ENCODE results near the gene WIPI1. TPM values are rescaled to one million over a fixed set of nuclear protein-coding genes. Genes with fewer than 3 reads are reported as not detected.

Gene WIPI1, protein sequence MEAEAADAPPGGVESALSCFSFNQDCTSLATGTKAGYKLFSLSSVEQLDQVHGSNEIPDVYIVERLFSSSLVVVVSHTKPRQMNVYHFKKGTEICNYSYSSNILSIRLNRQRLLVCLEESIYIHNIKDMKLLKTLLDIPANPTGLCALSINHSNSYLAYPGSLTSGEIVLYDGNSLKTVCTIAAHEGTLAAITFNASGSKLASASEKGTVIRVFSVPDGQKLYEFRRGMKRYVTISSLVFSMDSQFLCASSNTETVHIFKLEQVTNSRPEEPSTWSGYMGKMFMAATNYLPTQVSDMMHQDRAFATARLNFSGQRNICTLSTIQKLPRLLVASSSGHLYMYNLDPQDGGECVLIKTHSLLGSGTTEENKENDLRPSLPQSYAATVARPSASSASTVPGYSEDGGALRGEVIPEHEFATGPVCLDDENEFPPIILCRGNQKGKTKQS
- total RNA-seq (2014; rRNA removed; shearing (Covaris generic)), result 31.7 and 34.4 TPM in 2 replicates
- total RNA-seq (2022), result 43.5 and 59.2 TPM in 2 replicates
- Bru-seq, nascent RNA, result percentile 64 among the genes with signal in this experiment
- percentile 59 among the genes with signal in this experiment for BruChase-seq, experiment 1, labeled RNA remaining after a 6-hour chase
- percentile 58 among the genes with signal in this experiment for BruChase-seq, experiment 2, labeled RNA remaining after a 2-hour chase
- long read RNA-seq, transcript WIPI1-202 (12 exons, 1,575 nt), result minor isoform, 7 of 114 reads
- long read RNA-seq, transcript WIPI1-201 (13 exons, 1,832 nt), result major isoform, 80 of 114 reads
- long read RNA-seq, partial matches to known transcripts, result 8 of 114 reads
- long read RNA-seq, other reads (novel, unspliced or antisense), result 19 of 114 reads

DNA sequence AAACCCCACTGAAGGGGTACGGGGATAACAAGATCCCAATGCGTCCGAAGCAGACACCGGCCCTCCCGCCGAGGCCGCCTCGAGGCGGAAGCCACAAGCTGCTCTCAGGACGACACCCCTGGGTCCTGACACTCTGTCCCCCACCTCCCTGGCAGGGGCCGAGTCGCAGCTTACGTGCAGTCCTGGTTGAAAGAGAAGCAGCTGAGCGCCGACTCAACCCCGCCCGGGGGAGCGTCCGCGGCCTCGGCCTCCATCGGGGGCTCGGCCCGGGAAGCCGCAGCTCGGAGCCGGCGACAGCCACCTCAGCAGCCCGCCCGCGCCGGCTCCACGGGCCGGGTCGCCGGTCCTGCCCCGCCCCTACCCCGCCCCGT, at the start of gene WIPI1:
WIPI1 (minus strand) TSS at position 329 of the 371 bp plus-strand sequence; CDS start at position 254, 75 bp downstream.
- peak within 1 kb of the TSS; percentile 73 for H3K4me3 ChIP-seq (ENCODE audit: low read depth, low read length, poor library complexity, severe bottlenecking)
- H3K79me2 ChIP-seq (ENCODE audit: insufficient read depth, low read depth, low read length), result peaks cover 7% of the 10 kb centered on the region; the same call in 1 of the 2 replicates
- peak within 1 kb of the TSS; percentile 84; the same call in 1 of the 2 replicates for H2AFZ ChIP-seq (ENCODE audit: low read length)
- H3K4me2 ChIP-seq (ENCODE audit: low read length), result peak within 1 kb of the TSS; percentile 96
- peak; percentile 80 for DNase-seq (ENCODE audit: low spot score)
- no peaks in the 10 kb centered on the region for H3K9me3 ChIP-seq (ENCODE audit: low read length)
- intact Hi-C loops (cut with micrococcal nuclease; ENCODE audit: unreplicated experiment), result loop anchor here (1.0 kb wide), 2 partner anchors 16 to 275 kb away; no protein-coding TSS in a partner anchor
- H4K20me1 ChIP-seq (ENCODE audit: insufficient read depth, low read length), result no peaks in the 10 kb centered on the region
- ChIA-PET CTCF (ENCODE audit: unreplicated experiment) (interaction anchor here (0.5 to 1.0 kb wide), 4 partner anchors 15 to 211 kb away, joined by 3 to 8 read pairs (median 4); no protein-coding TSS in a partner anchor), POLR2A (interaction anchor here (0.5 to 7.6 kb wide), 19 partner anchors 9 to 865 kb away, joined by 3 to 138 read pairs (median 15); partner anchors contain the start of genes AMZ2, ARSG and SLC16A6)
- no peaks in the 10 kb centered on the region for H3K36me3 ChIP-seq (ENCODE audit: insufficient read depth, low read length)
- H3K9me2 ChIP-seq (ENCODE audit: insufficient read depth, low read length), result no peaks in the 10 kb centered on the region
- TF ChIP-seq, protein P1, sequence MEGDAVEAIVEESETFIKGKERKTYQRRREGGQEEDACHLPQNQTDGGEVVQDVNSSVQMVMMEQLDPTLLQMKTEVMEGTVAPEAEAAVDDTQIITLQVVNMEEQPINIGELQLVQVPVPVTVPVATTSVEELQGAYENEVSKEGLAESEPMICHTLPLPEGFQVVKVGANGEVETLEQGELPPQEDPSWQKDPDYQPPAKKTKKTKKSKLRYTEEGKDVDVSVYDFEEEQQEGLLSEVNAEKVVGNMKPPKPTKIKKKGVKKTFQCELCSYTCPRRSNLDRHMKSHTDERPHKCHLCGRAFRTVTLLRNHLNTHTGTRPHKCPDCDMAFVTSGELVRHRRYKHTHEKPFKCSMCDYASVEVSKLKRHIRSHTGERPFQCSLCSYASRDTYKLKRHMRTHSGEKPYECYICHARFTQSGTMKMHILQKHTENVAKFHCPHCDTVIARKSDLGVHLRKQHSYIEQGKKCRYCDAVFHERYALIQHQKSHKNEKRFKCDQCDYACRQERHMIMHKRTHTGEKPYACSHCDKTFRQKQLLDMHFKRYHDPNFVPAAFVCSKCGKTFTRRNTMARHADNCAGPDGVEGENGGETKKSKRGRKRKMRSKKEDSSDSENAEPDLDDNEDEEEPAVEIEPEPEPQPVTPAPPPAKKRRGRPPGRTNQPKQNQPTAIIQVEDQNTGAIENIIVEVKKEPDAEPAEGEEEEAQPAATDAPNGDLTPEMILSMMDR (conservative IDR thresholded peaks at IDR 0.05; ENCODE audit: low read length), result no peak
- no peak for TF ChIP-seq EZH2phosphoT487 (IDR thresholded peaks at IDR 0.05; ENCODE audit: borderline replicate concordance, low read depth, low read length)
- no TSS peak for BruUV-seq (replicated peaks)
- H3K27ac ChIP-seq (ENCODE audit: low read depth, low read length, poor library complexity, severe bottlenecking), result peak within 1 kb of the TSS; percentile 83
- peaks cover 67% of the 10 kb centered on the region for H3K4me1 ChIP-seq (ENCODE audit: insufficient read depth, low read length, poor library complexity, severe bottlenecking)

DNA sequence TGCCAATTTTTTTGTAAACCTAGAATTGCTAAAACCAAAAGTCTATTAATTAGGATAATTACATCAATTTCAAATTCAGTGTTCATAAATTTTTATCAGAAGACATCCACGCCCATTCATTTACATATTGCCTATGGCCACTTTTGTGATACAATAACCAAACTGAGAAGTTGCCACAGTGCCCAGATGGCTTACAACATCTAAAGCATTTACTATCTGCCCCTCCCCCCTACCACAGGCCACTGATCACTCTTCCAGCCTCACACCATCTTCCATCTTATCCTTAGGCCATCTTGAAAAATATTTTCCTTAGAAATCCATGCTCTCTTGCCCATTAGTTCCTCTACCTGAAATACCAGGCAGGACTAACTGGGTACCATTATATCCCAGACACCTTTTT, 48.7 kb upstream of the WIPI1 start:
- no peak for DNase-seq (ENCODE audit: low spot score)
- intact Hi-C loops (cut with micrococcal nuclease; ENCODE audit: unreplicated experiment), result no loop called here
- CTCF ChIA-PET (ENCODE audit: unreplicated experiment), result no interaction called here
- BruUV-seq (replicated peaks), result no TSS peak
- POLR2A ChIA-PET, result no interaction called here
- Histone ChIP-seq H3K4me3 (ENCODE audit: low read depth, low read length, poor library complexity, severe bottlenecking) (no peak overlapping the region), H3K9me3 (ENCODE audit: low read length) (peaks cover 3% of the 10 kb centered on the region), H3K79me2 (ENCODE audit: insufficient read depth, low read depth, low read length) (no peaks in the 10 kb centered on the region), H2AFZ (ENCODE audit: low read length) (no peak overlapping the region), H3K4me1 (ENCODE audit: insufficient read depth, low read length, poor library complexity, severe bottlenecking) (peaks cover 30% of the 10 kb centered on the region), H3K36me3 (ENCODE audit: insufficient read depth, low read length) (no peaks in the 10 kb centered on the region), H3K4me2 (ENCODE audit: low read length) (no peak overlapping the region), H4K20me1 (ENCODE audit: insufficient read depth, low read length) (no peaks in the 10 kb centered on the region), H3K27ac (ENCODE audit: low read depth, low read length, poor library complexity, severe bottlenecking) (no peak overlapping the region), H3K9me2 (ENCODE audit: insufficient read depth, low read length) (no peaks in the 10 kb centered on the region)
- no peak for TF ChIP-seq EZH2phosphoT487 (IDR thresholded peaks at IDR 0.05; ENCODE audit: borderline replicate concordance, low read depth, low read length)
- TF ChIP-seq, protein P1 (conservative IDR thresholded peaks at IDR 0.05; ENCODE audit: low read length), result no peak

Data from OCI-LY7 (cell line).